T-helper 2 cell (primary cell): ENCODE results near the gene CEP57.
"Not testable (repeated sequence)": the region's sequence is repeated elsewhere in the genome, so short reads cannot be mapped to it uniquely, and the experiment has no call there.

Experiments
- DNase-seq, 5 experiments: peaks; one replicate each; pipeline versions ENCODE4 v3.0.0 to v3.0.0-alpha.2; 2012 to 2022

Gene CEP57

GRCh38 chr11:95863486-95864140 is 73.3 kb downstream of the CEP57 start:
- DNase-seq: no peak

- DNase-seq: no peak
Observed at GRCh38 chr11:95867105-95867504, 76.8 kb downstream of the CEP57 start.

- DNase-seq: not testable (repeated sequence)
Observed at GRCh38 chr11:95870877-95871276, 80.6 kb downstream of the CEP57 start.

- no peak for DNase-seq
Observed at GRCh38 chr11:95877291-95877690, 87.0 kb downstream of the CEP57 start.
